GM23338 (cell line): ENCODE measurements around the gene MICAL2.

Experiments
- EZH2 ChIP-seq: fragments of 200-600 bp; sonication (generic); IDR thresholded peaks from one replicate; pipeline ENCODE4 v1.8.0; 2017; ENCODE audit warnings: antibody characterized with exemption, mild to moderate bottlenecking, low read depth; ENCODE audit not compliant: unreplicated experiment
- REST ChIP-seq: IDR thresholded peaks from one replicate; pipeline ENCODE4 v1.6.1; 2018; ENCODE audit warnings: antibody characterized with exemption; ENCODE audit not compliant: unreplicated experiment

- no peak for TF ChIP-seq REST
- TF ChIP-seq EZH2 = no peak
Measured at GRCh38 chr11:12073436-12073835, 37.0 kb upstream of the MICAL2 start.
